Inflammatory macrophage treated with lipopolysaccharide for 1 hour (primary cell): Measurements from ENCODE around the gene ERCC6.

ENCODE experiments used
- DNase-seq, 2 donors: peaks; one replicate each; pipeline ENCODE4 v3.0.0-alpha.2; 2020 to 2022

The ERCC6 gene

GRCh38 chr10:49508654-49509053 is 30.3 kb downstream of the ERCC6 start:
- no peak for DNase-seq

GRCh38 chr10:49508249-49508648 is 30.7 kb downstream of the ERCC6 start:
- DNase-seq, result no peak

- DNase-seq, result no peak
Measured at GRCh38 chr10:49505589-49505988, 33.3 kb downstream of the ERCC6 start.

- DNase-seq, result no peak
Measured at GRCh38 chr10:49505076-49505475, 33.8 kb downstream of the ERCC6 start.

- DNase-seq, result no peak
Measured at GRCh38 chr10:49504528-49504927, 34.4 kb downstream of the ERCC6 start.

GRCh38 chr10:49502358-49502757 is 36.6 kb downstream of the ERCC6 start:
- no peak for DNase-seq

- no peak for DNase-seq
Measured at GRCh38 chr10:49500412-49500811, 38.5 kb downstream of the ERCC6 start.

GRCh38 chr10:49499305-49499851 is 39.5 kb downstream of the ERCC6 start:
- no peak for DNase-seq

GRCh38 chr10:49498425-49498824 is 40.5 kb downstream of the ERCC6 start:
- no peak for DNase-seq

- no peak for DNase-seq
Measured at GRCh38 chr10:49497358-49497757, 41.6 kb downstream of the ERCC6 start.

- no peak for DNase-seq
Measured at GRCh38 chr10:49488056-49488717, 50.7 kb downstream of the ERCC6 start.

- no peak for DNase-seq
Measured at GRCh38 chr10:49486738-49487137, 52.2 kb downstream of the ERCC6 start.

GRCh38 chr10:49486009-49486408 is 52.9 kb downstream of the ERCC6 start:
- DNase-seq, result no peak

GRCh38 chr10:49484486-49485235 is 54.3 kb downstream of the ERCC6 start:
- DNase-seq, result no peak

- DNase-seq, result no peak
Measured at GRCh38 chr10:49478819-49479218, 60.1 kb downstream of the ERCC6 start.

- DNase-seq, result no peak
Measured at GRCh38 chr10:49474901-49475300, 64.0 kb downstream of the ERCC6 start.

GRCh38 chr10:49471532-49471931 is 67.4 kb downstream of the ERCC6 start:
- no peak for DNase-seq

- DNase-seq, result no peak
Measured at GRCh38 chr10:49465736-49466135, 73.2 kb downstream of the ERCC6 start.
